MCF 10A (cell line): ENCODE data around the gene PPAN. TPM values are rescaled to one million over a fixed set of nuclear protein-coding genes. Genes with fewer than 3 reads are reported as not detected.

Experiments
- BruUV-seq: library from RNA; stranded (reverse); fragments of 400-500 nt; replicated peaks from 2 replicates; lab custom pipeline; 2021; lab: Mats Ljungman, UMichigan
- CTCF ChIA-PET: fragments of 300-600 bp; sonication (Branson Sonifier 250); formaldehyde crosslinking; extraction: SDS; loops from one replicate; lab custom pipeline; 2021; ENCODE audit warnings: antibody characterized with exemption, inconsistent platforms; lab: Yijun Ruan, JAX
- POLR2A ChIA-PET: fragments of 300-600, 350-650 bp; sonication (Branson Sonifier 250); formaldehyde crosslinking; extraction: SDS; loops from one replicate; lab custom pipeline; 2020; ENCODE audit warnings: antibody characterized with exemption, inconsistent platforms; lab: Yijun Ruan, JAX
- DNase-seq: peaks from one replicate; pipeline ENCODE4 v3.0.0-alpha.2; 2018; ENCODE audit not compliant: unreplicated experiment
- H3K27ac Mint-ChIP-seq: one replicate; pipeline ENCODE4 v1.8.0; 2022; ENCODE audit warnings: mild to moderate bottlenecking, low read depth, mixed read lengths; ENCODE audit not compliant: unreplicated experiment
- H3K27me3 Mint-ChIP-seq: one replicate; pipeline ENCODE4 v1.8.0; 2022; ENCODE audit warnings: mixed read lengths; ENCODE audit not compliant: insufficient read depth, unreplicated experiment
- H3K36me3 Mint-ChIP-seq: one replicate; pipeline ENCODE4 v1.8.0; 2022; ENCODE audit warnings: mild to moderate bottlenecking, moderate library complexity, mixed read lengths; ENCODE audit not compliant: insufficient read depth, unreplicated experiment
- H3K4me1 Mint-ChIP-seq: one replicate; pipeline ENCODE4 v1.8.0; 2022; ENCODE audit warnings: mixed read lengths; ENCODE audit not compliant: insufficient read depth, unreplicated experiment
- H3K4me3 Mint-ChIP-seq: one replicate; pipeline ENCODE4 v1.8.0; 2022; ENCODE audit warnings: mild to moderate bottlenecking, moderate library complexity, mixed read lengths; ENCODE audit not compliant: unreplicated experiment
- H3K9me3 Mint-ChIP-seq: one replicate; pipeline ENCODE4 v1.8.0; 2022; ENCODE audit warnings: mixed read lengths; ENCODE audit not compliant: unreplicated experiment
- CTCF ChIP-seq: fragments of 200-600 bp; IDR thresholded peaks from one replicate; pipeline ENCODE4 v1.8.0; 2022; ENCODE audit warnings: antibody characterized with exemption, mild to moderate bottlenecking; ENCODE audit not compliant: unreplicated experiment
- intact Hi-C: fragments of 100-400 bp; cut with micrococcal nuclease; formaldehyde crosslinking; loops from 2 replicates; pipeline ENCODE4 v1.14.1; 2022
- total RNA-seq: library from RNA; stranded (reverse); gene quantifications from 2 replicates; pipeline ENCODE4 v1.2.3, GENCODE V29; 2022

The PPAN gene
- total RNA-seq, 1 experiment from 2014 or later = 123 TPM

GRCh38 chr19:10142701-10143375 is 36.7 kb downstream of the PPAN start:
- no peak for TF ChIP-seq CTCF
- CTCF ChIA-PET = interaction anchor here (0.6 to 1.9 kb wide), 6 partner anchors 8 to 721 kb away, joined by 3 to 6 read pairs (median 4); no protein-coding TSS in a partner anchor
- POLR2A ChIA-PET = interaction anchor here (1.7 kb wide), 1 partner anchor 22 kb away, joined by 5 read pairs; no protein-coding TSS in a partner anchor
- DNase-seq = no peak
- Mint-ChIP-seq H3K4me3 (no peak overlapping the region), H3K9me3 (no peaks in the 10 kb centered on the region), H3K27ac (no peak overlapping the region), H3K36me3 (peaks cover 68% of the 10 kb centered on the region), H3K4me1 (no peaks in the 10 kb centered on the region), H3K27me3 (no peaks in the 10 kb centered on the region)
- intact Hi-C loops = no loop called here
- BruUV-seq = no TSS peak

GRCh38 chr19:10143681-10144080 is 37.5 kb downstream of the PPAN start:
- peaks cover 77% of the 10 kb centered on the region for H3K36me3 Mint-ChIP-seq
- POLR2A ChIA-PET = interaction anchor here (1.7 kb wide), 1 partner anchor 23 kb away, joined by 5 read pairs; no protein-coding TSS in a partner anchor
- no peak for TF ChIP-seq CTCF
- no peak for DNase-seq
- intact Hi-C loops = no loop called here
- no peak overlapping the region for H3K4me3 Mint-ChIP-seq
- no peaks in the 10 kb centered on the region for H3K4me1 Mint-ChIP-seq
- CTCF ChIA-PET = interaction anchor here (0.6 to 1.9 kb wide), 2 partner anchors 21 to 23 kb away, joined by 3 to 6 read pairs; no protein-coding TSS in a partner anchor
- no peaks in the 10 kb centered on the region for H3K9me3 Mint-ChIP-seq
- H3K27ac Mint-ChIP-seq = no peak overlapping the region
- BruUV-seq = no TSS peak
- no peaks in the 10 kb centered on the region for H3K27me3 Mint-ChIP-seq

GRCh38 chr19:10144361-10144760 is 38.2 kb downstream of the PPAN start:
- CTCF ChIA-PET = no interaction called here
- no peak for DNase-seq
- POLR2A ChIA-PET = no interaction called here
- no TSS peak for BruUV-seq
- Mint-ChIP-seq H3K4me1 (no peaks in the 10 kb centered on the region), H3K9me3 (no peaks in the 10 kb centered on the region), H3K27me3 (no peaks in the 10 kb centered on the region), H3K27ac (no peak overlapping the region), H3K4me3 (no peak overlapping the region), H3K36me3 (peaks cover 78% of the 10 kb centered on the region)
- intact Hi-C loops = no loop called here
- TF ChIP-seq CTCF = no peak

DNA sequence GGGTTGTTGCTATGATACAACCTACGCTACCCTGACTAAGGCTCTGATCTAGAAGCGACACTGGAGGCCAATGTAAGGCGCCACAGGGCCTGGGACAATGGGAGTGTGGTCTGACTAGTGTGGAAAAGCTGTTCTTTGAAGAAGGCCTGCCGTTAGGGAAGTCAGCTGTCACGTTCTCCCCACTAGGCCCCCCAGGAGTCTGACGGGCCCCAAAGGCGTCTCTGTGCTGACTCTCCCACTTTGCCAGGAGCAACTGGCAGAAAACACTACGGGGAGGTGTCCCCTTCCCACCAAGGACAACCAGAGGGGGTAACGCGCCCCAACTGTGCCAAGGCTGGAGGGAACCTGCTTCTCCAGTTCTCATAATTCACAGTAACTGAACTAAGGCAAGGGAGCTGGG is 38.9 kb downstream of the PPAN start:
- H3K27ac Mint-ChIP-seq = no peak overlapping the region
- POLR2A ChIA-PET = no interaction called here
- DNase-seq = no peak
- H3K9me3 Mint-ChIP-seq = no peaks in the 10 kb centered on the region
- CTCF ChIA-PET = no interaction called here
- BruUV-seq = no TSS peak
- H3K36me3 Mint-ChIP-seq = peaks cover 78% of the 10 kb centered on the region
- no peak overlapping the region for H3K4me3 Mint-ChIP-seq
- H3K27me3 Mint-ChIP-seq = no peaks in the 10 kb centered on the region
- no peaks in the 10 kb centered on the region for H3K4me1 Mint-ChIP-seq
- no peak for TF ChIP-seq CTCF
- intact Hi-C loops = no loop called here
